SK-N-SH (cell line): Measurements from ENCODE around the gene TMEM120B. TPM values are rescaled to one million over a fixed set of nuclear protein-coding genes. Genes with fewer than 3 reads are reported as not detected.

Experiments
- CTCF ChIA-PET: fragments of 300-600, 350-600 bp; formaldehyde crosslinking; extraction: SDS; loops from one replicate; lab custom pipeline; 2021; lab: Yijun Ruan, JAX
- POLR2A ChIA-PET: fragments of 350-600 bp; sonication (Branson Sonifier 250); formaldehyde crosslinking; extraction: SDS; loops from one replicate; lab custom pipeline; 2020; ENCODE audit warnings: antibody characterized with exemption, inconsistent platforms; lab: Yijun Ruan, JAX
- DNase-seq: peaks from one replicate; pipeline ENCODE4 v3.0.0; 2012
- H2AFZ ChIP-seq: fragments of 200-600 bp; sonication (generic); 2 replicates; pipeline ENCODE4 v1.8.1; 2016; ENCODE audit warnings: antibody characterized with exemption, mild to moderate bottlenecking, low read depth
- H3F3A ChIP-seq: fragments of 200-600 bp; sonication (generic); replicated peaks from 2 replicates; pipeline ENCODE3; 2016; ENCODE audit warnings: antibody characterized with exemption, mild to moderate bottlenecking; ENCODE audit not compliant: insufficient read depth
- H3K27ac ChIP-seq, 2 experiments: fragments of 200-500 bp in 1 of 2; fragments of 200-600 bp in 1 of 2; sonication (Bioruptor generic) in 1 of 2; sonication (generic), shearing (Covaris generic) in 1 of 2; 2 replicates each; pipeline versions ENCODE4 v1.5.1 to v1.6.1; 2014 to 2016; ENCODE audit warnings: low read depth in 2 of 2, inconsistent platforms in 1 of 2, low read length in 1 of 2, mild to moderate bottlenecking in 1 of 2, mixed read lengths in 1 of 2
- H3K27me3 ChIP-seq: fragments of 200-600 bp; sonication (generic), shearing (Covaris generic); 2 replicates; pipeline ENCODE4 v1.6.1; 2016; ENCODE audit warnings: mixed run types; ENCODE audit not compliant: insufficient read depth
- H3K36me3 ChIP-seq, 2 experiments: fragments of 200-500 bp in 1 of 2; fragments of 200-600 bp in 1 of 2; sonication (Bioruptor generic) in 1 of 2; sonication (generic) in 1 of 2; replicated peaks in 1 of 2; 2 replicates each; pipeline versions ENCODE3 to v1.5.1; 2014 to 2016; ENCODE audit warnings: low read length in 1 of 2, mild to moderate bottlenecking in 1 of 2; ENCODE audit not compliant: insufficient read depth in 2 of 2, control insufficient read depth in 1 of 2
- H3K4me1 ChIP-seq, 2 experiments: fragments of 200-500 bp in 1 of 2; fragments of 200-600 bp in 1 of 2; sonication (Bioruptor generic) in 1 of 2; sonication (generic), shearing (Covaris generic) in 1 of 2; 2 replicates each; pipeline versions ENCODE4 v1.5.1 to v1.6.1; 2014 to 2016; ENCODE audit warnings: low read depth in 1 of 2, low read length in 1 of 2, mixed run types in 1 of 2; ENCODE audit not compliant: insufficient read depth in 2 of 2, control insufficient read depth in 1 of 2
- H3K4me2 ChIP-seq: fragments of 200-600 bp; sonication (generic), shearing (Covaris generic); 2 replicates; pipeline ENCODE4 v1.6.1; 2017; ENCODE audit warnings: mixed run types
- H3K4me3 ChIP-seq, 2 experiments: fragments of 200-500 bp in 1 of 2; fragments of 200-600 bp in 1 of 2; sonication (Bioruptor generic) in 1 of 2; sonication (generic), shearing (Covaris generic) in 1 of 2; 2 replicates each; pipeline versions ENCODE4 v1.5.1 to v1.8.1; 2014 to 2016; ENCODE audit warnings: low read depth in 2 of 2, inconsistent platforms in 1 of 2, low read length in 1 of 2, mild to moderate bottlenecking in 1 of 2, mixed read lengths in 1 of 2, moderate library complexity in 1 of 2
- H3K79me2 ChIP-seq: fragments of 200-600 bp; sonication (generic); 2 replicates; pipeline ENCODE4 v1.8.1; 2017; ENCODE audit warnings: mild to moderate bottlenecking; ENCODE audit not compliant: insufficient read depth
- H3K9ac ChIP-seq: fragments of 200-600 bp; sonication (generic); 2 replicates; pipeline ENCODE4 v1.6.1; 2017; ENCODE audit warnings: mixed run types
- H3K9me2 ChIP-seq: fragments of 200-600 bp; sonication (generic); 2 replicates; pipeline ENCODE4 v1.6.1; 2017; ENCODE audit warnings: mixed run types
- H3K9me3 ChIP-seq: fragments of 200-600 bp; sonication (generic); 2 replicates; pipeline ENCODE4 v1.6.1; 2017; ENCODE audit warnings: mixed run types, mild to moderate bottlenecking, moderate library complexity
- H4K20me1 ChIP-seq: fragments of 200-600 bp; sonication (generic); 2 replicates; pipeline ENCODE4 v1.6.1; 2017; ENCODE audit warnings: mild to moderate bottlenecking, mixed run types; ENCODE audit not compliant: insufficient read depth
- EP300 ChIP-seq, 2 experiments: IDR thresholded peaks; 2 replicates each; pipeline versions ENCODE4 v1.4.0 to v1.6.1; 2012; ENCODE audit warnings: borderline replicate concordance in 1 of 2, low read depth in 1 of 2, low read length in 1 of 2
- EZH2phosphoT487 ChIP-seq: fragments of 200-600 bp; sonication (generic); IDR thresholded peaks from 2 replicates; pipeline ENCODE4 v1.6.1; 2017; ENCODE audit warnings: low read depth, mixed run types, mild to moderate bottlenecking, antibody characterized with exemption, moderate library complexity, borderline replicate concordance
- FOXM1 ChIP-seq: IDR thresholded peaks from 2 replicates; pipeline ENCODE4 v1.4.0; 2012; ENCODE audit warnings: low read depth, mild to moderate bottlenecking
- JUND ChIP-seq: IDR thresholded peaks from 2 replicates; pipeline ENCODE4 v1.4.0; 2012
- MEF2A ChIP-seq: IDR thresholded peaks from 2 replicates; pipeline ENCODE4 v1.4.0; 2012; ENCODE audit warnings: low read depth, borderline replicate concordance
- MXI1 ChIP-seq: IDR thresholded peaks from 2 replicates; pipeline ENCODE4 v1.6.1; 2012; ENCODE audit warnings: mild to moderate bottlenecking, low read depth, low read length, improper control_type of control experiment
- NFIC ChIP-seq: IDR thresholded peaks from 2 replicates; pipeline ENCODE4 v1.4.0; 2012; ENCODE audit warnings: borderline replicate concordance
- NRF1 ChIP-seq: IDR thresholded peaks from 2 replicates; pipeline ENCODE4 v1.6.1; 2012; ENCODE audit warnings: low read depth, mild to moderate bottlenecking, low read length
- RAD21 ChIP-seq: IDR thresholded peaks from 2 replicates; pipeline ENCODE4 v1.6.1; 2012; ENCODE audit warnings: mild to moderate bottlenecking, low read length
- RXRA ChIP-seq: IDR thresholded peaks from 2 replicates; pipeline ENCODE4 v1.4.0; 2012; ENCODE audit warnings: low read depth, mild to moderate bottlenecking, borderline replicate concordance
- SIN3A ChIP-seq: IDR thresholded peaks from 2 replicates; pipeline ENCODE4 v1.6.1; 2012; ENCODE audit warnings: low read depth, mild to moderate bottlenecking, low read length, moderate library complexity, borderline replicate concordance
- WGBS: methylation state at CpG from one replicate; pipeline ENCODE4 v1.1.6; 2017; ENCODE audit warnings: low lambda C conversion rate; 5-methylcytosine and 5-hydroxymethylcytosine counted together
- polyA plus RNA-seq, 3 experiments: library from polyadenylated mRNA; depleted of rRNA; stranded (reverse); fragments of >200 nt; gene quantifications; 2 replicates each; pipeline ENCODE4 v1.2.3, GENCODE V29; 2012
- TF ChIP-seq, protein P1 (sequence below): IDR thresholded peaks from 2 replicates; pipeline ENCODE4; 2012
- TF ChIP-seq, protein P2 (sequence below): fragments of 150-350 bp; IDR thresholded peaks from 2 replicates; pipeline ENCODE4 v1.6.1; 2017; ENCODE audit warnings: antibody characterized with exemption, low read length, low read depth, borderline replicate concordance
- TF ChIP-seq, protein P3 (sequence below): fragments of 200-600 bp; sonication (generic); IDR thresholded peaks from 2 replicates; pipeline ENCODE4 v1.6.1; 2017; ENCODE audit warnings: antibody characterized with exemption, mild to moderate bottlenecking, moderate library complexity
- TF ChIP-seq, protein P4 (sequence below): IDR thresholded peaks from 2 replicates; pipeline ENCODE4 v1.4.0; 2012; ENCODE audit warnings: low read depth, borderline replicate concordance
- TF ChIP-seq, protein P5 (sequence below): fragments of 150-350 bp; IDR thresholded peaks from 2 replicates; pipeline ENCODE4 v1.6.1; 2016; ENCODE audit warnings: mild to moderate bottlenecking, low read depth, low read length

Gene TMEM120B
- polyA plus RNA-seq, 1 of the 3 experiments (the other 2 are of a cell fraction), result 15.4 TPM

DNA sequence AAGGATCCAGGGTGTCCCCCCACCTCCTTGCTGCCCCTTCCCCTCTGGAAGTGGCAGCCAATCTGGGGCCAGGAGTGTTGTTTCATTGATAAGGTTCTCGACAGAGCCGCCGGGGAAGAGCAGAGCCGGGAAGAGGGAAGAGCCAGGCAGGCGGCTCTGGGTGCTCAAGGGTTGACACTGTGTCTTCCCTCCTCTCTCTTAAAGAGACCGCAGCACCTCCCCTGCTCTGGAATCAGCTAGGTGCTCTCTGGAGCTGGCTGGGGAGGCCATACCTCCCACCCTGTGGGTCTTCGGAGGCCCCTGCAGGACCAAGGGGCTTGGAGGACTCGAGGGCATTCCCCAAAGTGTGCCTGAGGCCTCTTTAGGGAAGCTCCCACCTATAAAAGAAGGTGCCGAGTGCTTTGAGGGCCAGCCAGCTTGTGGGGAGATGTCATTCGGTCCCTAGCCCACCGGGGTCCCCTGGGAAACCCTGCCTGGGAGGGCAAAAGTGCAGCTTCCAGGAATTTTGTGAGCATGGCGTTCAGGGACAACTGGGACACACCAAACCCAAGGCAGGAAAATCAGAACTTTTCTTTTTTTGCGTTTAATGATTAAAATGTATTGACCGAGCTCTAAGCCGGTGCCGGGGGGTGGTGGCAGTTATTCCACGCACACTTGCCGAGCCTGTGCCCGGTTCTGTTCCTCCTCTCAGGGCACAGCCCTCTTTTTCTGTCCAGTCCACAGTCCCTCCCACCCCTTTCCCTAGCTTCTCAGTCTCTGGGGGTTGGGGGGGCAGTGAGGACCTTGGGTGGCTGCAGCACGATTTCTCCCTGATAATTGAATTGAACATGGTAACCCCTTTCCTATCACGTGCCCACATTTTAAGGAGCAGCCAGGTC lies 94.2 kb downstream of the TMEM120B start (continued):
- TF ChIP-seq NFIC (no peak), JUND (no peak), SIN3A (no peak)
- TF ChIP-seq, protein P1, sequence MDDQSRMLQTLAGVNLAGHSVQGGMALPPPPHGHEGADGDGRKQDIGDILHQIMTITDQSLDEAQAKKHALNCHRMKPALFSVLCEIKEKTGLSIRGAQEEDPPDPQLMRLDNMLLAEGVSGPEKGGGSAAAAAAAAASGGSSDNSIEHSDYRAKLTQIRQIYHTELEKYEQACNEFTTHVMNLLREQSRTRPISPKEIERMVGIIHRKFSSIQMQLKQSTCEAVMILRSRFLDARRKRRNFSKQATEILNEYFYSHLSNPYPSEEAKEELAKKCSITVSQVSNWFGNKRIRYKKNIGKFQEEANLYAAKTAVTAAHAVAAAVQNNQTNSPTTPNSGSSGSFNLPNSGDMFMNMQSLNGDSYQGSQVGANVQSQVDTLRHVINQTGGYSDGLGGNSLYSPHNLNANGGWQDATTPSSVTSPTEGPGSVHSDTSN, result no peak
- TF ChIP-seq, protein P2, sequence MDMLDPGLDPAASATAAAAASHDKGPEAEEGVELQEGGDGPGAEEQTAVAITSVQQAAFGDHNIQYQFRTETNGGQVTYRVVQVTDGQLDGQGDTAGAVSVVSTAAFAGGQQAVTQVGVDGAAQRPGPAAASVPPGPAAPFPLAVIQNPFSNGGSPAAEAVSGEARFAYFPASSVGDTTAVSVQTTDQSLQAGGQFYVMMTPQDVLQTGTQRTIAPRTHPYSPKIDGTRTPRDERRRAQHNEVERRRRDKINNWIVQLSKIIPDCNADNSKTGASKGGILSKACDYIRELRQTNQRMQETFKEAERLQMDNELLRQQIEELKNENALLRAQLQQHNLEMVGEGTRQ, result no peak
- TF ChIP-seq, protein P3, sequence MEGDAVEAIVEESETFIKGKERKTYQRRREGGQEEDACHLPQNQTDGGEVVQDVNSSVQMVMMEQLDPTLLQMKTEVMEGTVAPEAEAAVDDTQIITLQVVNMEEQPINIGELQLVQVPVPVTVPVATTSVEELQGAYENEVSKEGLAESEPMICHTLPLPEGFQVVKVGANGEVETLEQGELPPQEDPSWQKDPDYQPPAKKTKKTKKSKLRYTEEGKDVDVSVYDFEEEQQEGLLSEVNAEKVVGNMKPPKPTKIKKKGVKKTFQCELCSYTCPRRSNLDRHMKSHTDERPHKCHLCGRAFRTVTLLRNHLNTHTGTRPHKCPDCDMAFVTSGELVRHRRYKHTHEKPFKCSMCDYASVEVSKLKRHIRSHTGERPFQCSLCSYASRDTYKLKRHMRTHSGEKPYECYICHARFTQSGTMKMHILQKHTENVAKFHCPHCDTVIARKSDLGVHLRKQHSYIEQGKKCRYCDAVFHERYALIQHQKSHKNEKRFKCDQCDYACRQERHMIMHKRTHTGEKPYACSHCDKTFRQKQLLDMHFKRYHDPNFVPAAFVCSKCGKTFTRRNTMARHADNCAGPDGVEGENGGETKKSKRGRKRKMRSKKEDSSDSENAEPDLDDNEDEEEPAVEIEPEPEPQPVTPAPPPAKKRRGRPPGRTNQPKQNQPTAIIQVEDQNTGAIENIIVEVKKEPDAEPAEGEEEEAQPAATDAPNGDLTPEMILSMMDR, result no peak
- TF ChIP-seq, all 33 proteins: peak for 0

DNA sequence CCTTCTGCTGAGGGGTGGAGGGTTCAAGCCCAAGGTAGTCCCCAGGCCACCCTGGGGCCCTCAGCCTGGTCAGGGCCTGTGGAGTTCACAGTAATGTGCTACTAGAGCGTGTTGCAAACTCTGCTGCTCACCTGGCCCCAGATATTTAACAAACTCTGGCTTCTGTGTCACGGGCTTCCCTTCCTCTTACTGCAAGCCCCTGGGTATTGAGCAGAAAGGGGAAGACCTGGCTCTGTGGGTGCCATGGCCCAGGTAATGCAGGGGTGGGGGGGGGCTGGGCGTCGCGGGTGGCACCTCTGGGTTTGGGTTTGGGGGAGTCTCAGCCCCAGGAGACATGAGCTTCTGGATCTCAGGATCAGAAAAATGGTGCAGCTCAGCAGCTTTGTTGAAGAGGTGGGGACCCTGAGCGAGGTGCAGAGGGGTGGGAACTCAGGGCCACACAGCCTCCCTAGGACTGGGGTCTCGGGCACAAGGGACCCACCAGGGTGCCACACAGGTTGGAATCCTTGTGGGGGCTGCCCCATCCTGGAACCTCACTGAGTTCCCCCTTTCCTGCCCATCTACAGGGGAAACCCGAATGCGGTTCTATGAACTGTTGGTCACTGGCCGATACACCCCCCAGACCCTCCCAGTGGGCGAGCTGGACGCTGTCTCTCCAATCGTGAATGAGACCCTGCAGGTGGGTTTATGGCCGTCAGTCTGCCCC lies 95.2 kb downstream of the TMEM120B start:
- Histone ChIP-seq H3K36me3 (peaks cover 24 to 36% of the 10 kb centered on the region in 2 experiments), H3K27ac (no peak overlapping the region), H3K79me2 (peaks cover 84% of the 10 kb centered on the region), H3K4me2 (0 out of 2 replicates have a peak overlapping the region, but pooled peaks have one; percentile 89), H3K9me2 (no peaks in the 10 kb centered on the region), H3K4me3 (peak overlapping the region in 1 of 2 experiments; percentile 29; a peak in 1 of 4 replicates), H4K20me1 (peaks cover 35% of the 10 kb centered on the region), H3K9ac (no peak overlapping the region), H3K27me3 (no peaks in the 10 kb centered on the region), H2AFZ (no peak overlapping the region), H3K4me1 (peaks cover 22 to 29% of the 10 kb centered on the region in 2 experiments; a peak in 2 of 4 replicates), H3F3A (peaks cover 24% of the 10 kb centered on the region), H3K9me3 (no peaks in the 10 kb centered on the region)
- TF ChIP-seq NRF1, result no peak
- no peak for TF ChIP-seq RXRA
- TF ChIP-seq MEF2A, result no peak
- TF ChIP-seq, protein P4, sequence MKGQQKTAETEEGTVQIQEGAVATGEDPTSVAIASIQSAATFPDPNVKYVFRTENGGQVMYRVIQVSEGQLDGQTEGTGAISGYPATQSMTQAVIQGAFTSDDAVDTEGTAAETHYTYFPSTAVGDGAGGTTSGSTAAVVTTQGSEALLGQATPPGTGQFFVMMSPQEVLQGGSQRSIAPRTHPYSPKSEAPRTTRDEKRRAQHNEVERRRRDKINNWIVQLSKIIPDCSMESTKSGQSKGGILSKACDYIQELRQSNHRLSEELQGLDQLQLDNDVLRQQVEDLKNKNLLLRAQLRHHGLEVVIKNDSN, result no peak
- TF ChIP-seq EP300 (IDR thresholded peaks at IDR 0.05; ENCODE audit: borderline replicate concordance in 1 of 2, low read depth in 1 of 2, low read length in 1 of 2), result no peak
- no peak for TF ChIP-seq SIN3A
- no peak for TF ChIP-seq FOXM1
- TF ChIP-seq MXI1, result no peak
- TF ChIP-seq, protein P3, result no peak
- TF ChIP-seq NFIC, result no peak
- TF ChIP-seq RAD21, result no peak
- TF ChIP-seq, protein P5, sequence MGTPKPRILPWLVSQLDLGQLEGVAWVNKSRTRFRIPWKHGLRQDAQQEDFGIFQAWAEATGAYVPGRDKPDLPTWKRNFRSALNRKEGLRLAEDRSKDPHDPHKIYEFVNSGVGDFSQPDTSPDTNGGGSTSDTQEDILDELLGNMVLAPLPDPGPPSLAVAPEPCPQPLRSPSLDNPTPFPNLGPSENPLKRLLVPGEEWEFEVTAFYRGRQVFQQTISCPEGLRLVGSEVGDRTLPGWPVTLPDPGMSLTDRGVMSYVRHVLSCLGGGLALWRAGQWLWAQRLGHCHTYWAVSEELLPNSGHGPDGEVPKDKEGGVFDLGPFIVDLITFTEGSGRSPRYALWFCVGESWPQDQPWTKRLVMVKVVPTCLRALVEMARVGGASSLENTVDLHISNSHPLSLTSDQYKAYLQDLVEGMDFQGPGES, result no peak
- TF ChIP-seq EZH2phosphoT487, result no peak
- WGBS, result 84% methylated on average over 10 of the region's 14 CpGs
- ChIA-PET POLR2A (interaction anchor here (0.8 to 4.0 kb wide), 2 partner anchors 13 to 20 kb away, joined by 3 to 22 read pairs; partner anchors contain the start of gene RHOF), CTCF (interaction anchor here (0.9 to 18.3 kb wide), 5 partner anchors 13 to 111 kb away, joined by 3 to 675 read pairs (median 4); partner anchors contain the start of gene RHOF)
- DNase-seq, result no peak
